Renal cortical epithelial cell (primary cell): ENCODE measurements around the gene EBF3. TPM values are rescaled to one million over a fixed set of nuclear protein-coding genes. Genes with fewer than 3 reads are reported as not detected.

Experiments
- DNase-seq: peaks from one replicate; pipeline ENCODE4 v3.0.0-alpha.2; 2011; ENCODE audit warnings: low read depth
- total RNA-seq: library from RNA; depleted of rRNA; stranded (reverse); fragments of >200 nt; gene quantifications from 2 replicates; pipeline ENCODE4 v1.2.3, GENCODE V29; 2014

EBF3 gene
- total RNA-seq, 1 donor from 2014 or later, result 0.05 TPM

DNA sequence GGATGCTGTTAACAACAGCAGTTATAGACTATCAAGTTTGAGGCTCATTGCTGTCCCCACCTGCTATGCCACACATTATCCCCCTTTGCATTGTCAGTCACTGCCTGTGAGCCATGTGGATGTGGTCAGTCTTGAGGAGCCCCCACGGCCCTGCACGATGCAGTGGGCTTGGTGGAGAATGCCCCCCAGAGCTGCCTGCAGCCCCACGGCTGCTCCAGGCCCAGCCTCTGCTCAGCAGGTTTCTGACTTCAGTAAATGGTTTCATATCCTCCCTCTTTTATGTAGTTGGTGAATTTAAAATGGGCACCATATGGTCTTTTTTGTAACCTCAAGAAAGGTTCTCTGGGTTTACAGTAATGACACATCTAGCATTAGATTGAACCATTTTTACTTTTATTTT is 164.1 kb downstream of the EBF3 start:
- DNase-seq, result no peak

GRCh38 chr10:129796710-129797420 is 167.2 kb downstream of the EBF3 start:
- no peak for DNase-seq

DNA sequence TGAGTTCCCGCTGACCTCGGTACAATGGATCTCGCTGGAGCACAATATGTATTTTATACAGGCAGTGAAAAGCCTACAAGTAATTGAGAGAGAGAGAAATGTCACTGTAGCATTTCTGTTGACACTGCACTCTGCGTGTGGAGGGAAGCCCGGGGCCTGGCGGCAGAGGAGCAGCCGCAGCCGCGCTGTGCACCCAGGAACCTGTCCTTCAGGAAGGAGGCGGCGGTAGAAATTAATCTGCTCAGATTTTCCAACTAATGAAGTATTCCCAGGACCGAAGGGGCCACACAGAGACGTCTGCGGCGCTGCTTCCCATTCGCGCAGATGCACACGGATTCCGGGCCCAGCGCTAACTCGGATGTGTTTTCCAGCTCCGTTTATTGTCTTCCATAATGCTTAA is 170.1 kb downstream of the EBF3 start:
- DNase-seq, result no peak

DNA sequence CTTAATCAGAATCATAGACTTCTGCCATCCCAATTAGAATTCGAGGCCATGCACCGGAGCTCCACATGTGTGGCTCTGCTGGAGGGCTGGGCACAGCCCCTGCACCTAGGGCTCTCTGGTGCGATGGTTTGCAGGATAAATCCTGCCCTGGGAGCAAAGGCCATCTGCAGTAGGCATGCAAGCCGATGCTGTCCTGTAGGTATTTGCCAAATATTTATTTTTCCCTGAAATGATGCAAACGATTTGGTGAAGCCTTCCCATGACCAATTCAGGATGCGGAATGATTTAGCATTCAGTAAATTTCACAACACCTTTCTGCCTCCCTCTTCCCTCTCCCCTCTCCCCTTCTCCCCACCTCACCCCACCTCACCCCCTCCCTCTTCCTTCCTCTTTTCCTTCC is 170.6 kb downstream of the EBF3 start:
- no peak for DNase-seq

GRCh38 chr10:129792864-129793263 is 171.2 kb downstream of the EBF3 start:
- DNase-seq, result no peak

DNA sequence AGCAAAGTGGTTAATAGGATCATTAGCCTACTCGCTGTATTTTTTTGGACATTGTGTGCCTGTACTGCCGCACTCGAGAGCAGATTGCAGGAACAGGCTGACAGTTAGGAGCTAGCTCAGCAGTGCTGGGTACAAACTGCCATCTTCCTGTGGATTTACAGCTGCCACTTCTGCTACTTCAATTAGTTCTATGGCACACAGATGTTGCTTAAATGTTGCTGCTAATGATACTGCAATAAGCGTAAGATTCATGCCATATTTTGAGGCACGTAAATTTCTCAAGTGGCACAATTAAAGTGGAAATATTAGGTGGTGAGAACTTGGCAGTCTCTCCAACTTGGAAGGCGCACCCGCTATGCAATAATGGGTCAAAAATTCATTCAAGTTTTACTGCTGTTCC is 171.9 kb downstream of the EBF3 start:
- DNase-seq, result no peak

GRCh38 chr10:129790715-129791446 is 173.2 kb downstream of the EBF3 start:
- no peak for DNase-seq

DNA sequence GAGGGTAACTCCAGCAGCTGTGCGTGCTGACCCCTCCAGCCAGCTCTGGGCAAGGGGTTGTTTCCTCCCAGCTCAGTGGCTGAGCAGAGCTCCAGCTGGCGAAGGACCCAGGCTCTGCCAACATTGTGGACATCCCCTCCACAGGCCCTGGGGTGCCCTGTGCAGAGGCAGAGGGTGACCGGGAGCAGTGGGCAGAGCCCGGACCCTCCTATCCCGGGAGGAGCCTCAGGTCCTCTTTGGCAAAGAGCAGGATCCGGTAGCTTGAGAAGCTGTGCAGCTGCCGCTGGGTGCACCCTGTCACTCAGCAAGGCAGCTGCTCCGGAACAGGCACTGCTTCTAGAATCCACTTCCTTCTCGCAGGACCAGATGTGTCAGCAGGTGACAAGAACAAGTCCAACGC is 175.9 kb downstream of the EBF3 start:
- DNase-seq, result no peak

DNA sequence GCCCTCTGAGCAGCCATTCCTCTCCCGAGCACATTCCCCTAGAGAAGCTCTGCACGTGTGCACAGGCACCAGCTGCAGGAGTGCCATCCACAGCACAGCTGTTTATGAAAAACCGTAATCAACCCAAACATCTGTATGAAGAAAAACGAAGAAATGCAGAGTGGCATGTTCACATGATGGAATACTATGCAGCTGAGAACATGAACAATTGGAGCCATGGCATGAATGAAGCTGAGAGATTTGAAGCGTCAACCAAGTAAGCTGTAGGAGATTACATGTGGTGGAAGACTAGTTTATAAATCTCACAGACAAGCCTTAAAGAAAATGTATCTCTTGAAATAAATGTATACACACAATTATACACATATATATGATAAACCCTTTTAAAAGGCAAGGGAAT is 176.5 kb downstream of the EBF3 start:
- no peak for DNase-seq

- no peak for DNase-seq
Observed at GRCh38 chr10:129786216-129786615, 177.9 kb downstream of the EBF3 start.

DNA sequence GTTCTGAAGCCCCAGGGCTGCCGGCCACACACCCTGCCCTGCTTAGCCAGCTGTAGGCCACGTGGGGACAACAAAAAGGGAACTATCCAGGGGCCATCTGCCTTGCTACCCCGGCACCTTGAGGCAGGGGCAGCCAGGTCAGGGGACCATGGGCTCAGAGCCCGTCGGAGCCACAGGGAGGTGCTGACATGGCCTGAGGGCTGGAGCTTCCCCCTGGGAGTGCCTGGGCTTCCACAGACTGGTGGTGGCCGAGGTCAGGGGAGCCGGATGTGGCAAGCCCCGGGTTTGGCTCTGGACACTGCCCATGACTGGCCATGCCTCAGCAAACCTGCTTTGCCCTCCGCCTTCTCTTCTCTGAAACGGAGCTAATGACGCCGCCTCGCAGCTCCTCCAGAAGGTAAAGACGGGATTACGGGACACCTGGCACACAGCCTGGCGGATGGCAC is 178.5 kb downstream of the EBF3 start:
- no peak for DNase-seq

Other genes starting within 250 kb of the EBF3 start
- 0.85 TPM in 1 of 2 replicates, not detected in the other for gene C10orf143, start 146.6 kb upstream of the EBF3 start, total RNA-seq
- 83.9 and 154 TPM in 2 replicates for gene GLRX3, start 172.1 kb upstream of the EBF3 start, total RNA-seq